GM18499 (cell line): ENCODE measurements around the gene GRK6.

Experiments
- ATAC-seq: cut with Tn5 transposase; IDR thresholded peaks from one replicate; pipeline ENCODE4 v1.9.1; 2021; ENCODE audit warnings: moderate number of reproducible peaks; ENCODE audit not compliant: insufficient read depth, unreplicated experiment

Gene GRK6

DNA sequence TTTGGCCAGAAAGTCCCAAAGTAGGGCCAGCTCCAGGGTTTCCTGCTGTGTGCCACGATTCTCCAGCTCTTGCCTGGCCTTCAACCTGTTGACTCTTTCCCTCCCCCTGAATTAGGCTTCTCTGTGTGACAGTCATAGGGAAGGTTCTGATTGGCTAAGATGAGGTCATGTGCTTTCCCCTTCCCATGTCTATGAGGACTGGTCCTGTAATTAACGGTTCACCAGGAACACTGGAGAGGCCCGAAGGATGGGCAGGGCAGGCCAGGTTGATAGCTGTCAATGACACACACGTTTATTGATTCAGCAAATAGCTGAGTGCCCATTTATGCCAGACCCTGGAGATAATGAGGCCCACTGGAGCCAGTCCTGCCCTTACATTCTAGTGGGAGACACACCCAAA, 11.1 kb downstream of the GRK6 start:
- ATAC-seq, result no peak

- no peak for ATAC-seq
Measured at GRCh38 chr5:177438468-177438867, 12.0 kb downstream of the GRK6 start.

- no peak for ATAC-seq
Measured at GRCh38 chr5:177439518-177440053, 13.1 kb downstream of the GRK6 start.

GRCh38 chr5:177440211-177440989, 13.9 kb downstream of the GRK6 start:
- ATAC-seq, result no peak

- ATAC-seq, result no peak
Measured at GRCh38 chr5:177440990-177441780, 14.7 kb downstream of the GRK6 start.

GRCh38 chr5:177442066-177442826, 15.8 kb downstream of the GRK6 start:
- ATAC-seq, result no peak

DNA sequence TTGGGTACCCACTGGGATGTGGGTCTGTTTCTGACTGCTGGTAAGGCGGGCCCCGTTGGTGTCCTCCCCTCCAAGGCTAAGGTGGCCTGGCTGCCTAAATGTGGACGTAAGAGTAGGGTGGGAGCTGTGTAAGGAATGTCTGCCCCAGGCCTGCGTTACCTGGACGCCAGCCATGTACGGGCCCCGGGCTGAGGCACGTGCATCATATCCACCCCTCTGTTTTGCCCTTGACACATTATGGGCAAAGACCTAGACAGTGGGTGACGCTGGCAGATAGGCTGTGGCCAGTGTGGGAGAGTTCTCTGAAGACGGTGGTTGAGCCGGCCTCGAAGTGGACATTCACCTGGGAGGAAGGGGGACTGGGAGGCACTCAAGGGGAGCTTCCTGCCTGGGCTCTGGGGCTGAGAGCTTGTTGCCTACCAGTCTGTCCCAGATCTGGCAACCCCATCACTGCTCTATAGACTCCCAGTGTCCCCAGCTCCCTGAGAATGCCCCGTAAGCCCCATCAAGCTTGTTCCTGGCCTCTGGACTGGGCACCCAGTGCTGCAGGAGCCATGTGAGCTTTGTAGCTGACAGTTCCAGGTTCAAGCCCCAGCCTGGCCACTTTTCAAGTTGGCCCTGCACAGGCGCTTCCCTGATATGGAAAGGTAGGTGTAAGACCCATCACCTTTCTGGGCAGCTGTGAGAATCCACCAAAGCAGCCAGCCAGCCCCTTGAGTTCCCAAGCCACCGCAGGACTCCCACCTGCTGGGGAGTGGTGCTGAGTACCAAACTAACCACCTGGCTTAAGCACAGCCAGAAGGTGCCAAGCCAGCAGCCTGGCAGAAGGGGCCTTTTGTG, 16.9 kb downstream of the GRK6 start:
- no peak for ATAC-seq

DNA sequence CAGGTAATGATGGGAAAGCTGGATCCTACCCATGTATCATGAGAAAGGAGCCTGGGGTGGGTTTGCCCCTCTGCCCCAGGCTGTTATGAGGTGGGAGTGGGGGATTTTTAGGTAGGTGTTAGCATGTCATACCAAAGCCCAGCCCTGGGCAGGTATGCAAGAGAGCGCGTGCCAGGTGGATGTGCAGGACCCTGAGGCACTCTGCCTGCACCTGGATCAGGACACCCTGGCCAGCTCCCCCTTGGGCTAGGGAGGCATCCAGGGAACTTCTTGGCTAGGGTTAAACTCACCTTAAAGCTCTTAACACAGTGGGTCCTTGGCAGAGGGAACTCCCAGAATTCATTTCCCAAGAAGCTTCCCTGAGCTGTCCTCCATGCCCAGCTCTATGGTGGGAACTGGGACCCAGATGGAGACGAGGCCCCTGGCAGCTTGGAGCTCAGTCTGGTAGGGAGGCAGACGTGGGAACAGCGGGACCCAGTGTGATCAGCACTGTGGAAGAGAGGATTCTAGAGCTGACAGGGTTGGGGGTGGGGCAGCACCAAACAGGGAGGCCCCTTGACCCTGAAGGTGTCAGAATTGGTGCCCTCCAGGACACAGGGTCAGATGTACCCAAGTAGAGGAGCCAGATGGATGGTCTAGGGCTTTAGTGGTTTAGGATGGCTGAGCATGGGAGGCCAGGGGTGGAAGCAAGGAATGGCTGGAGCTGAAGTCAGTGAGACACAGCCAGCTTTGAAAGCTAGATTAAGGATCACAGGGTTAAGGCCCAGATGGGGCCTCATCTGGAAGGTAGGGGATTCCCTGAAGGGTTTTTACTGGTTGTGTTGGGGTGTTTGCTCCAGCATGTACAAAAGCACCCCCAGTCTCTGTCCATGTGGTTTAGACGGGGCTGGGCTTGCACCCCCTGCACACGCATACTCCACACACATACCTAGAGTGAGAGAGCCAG, 17.9 kb downstream of the GRK6 start:
- no peak for ATAC-seq

DNA sequence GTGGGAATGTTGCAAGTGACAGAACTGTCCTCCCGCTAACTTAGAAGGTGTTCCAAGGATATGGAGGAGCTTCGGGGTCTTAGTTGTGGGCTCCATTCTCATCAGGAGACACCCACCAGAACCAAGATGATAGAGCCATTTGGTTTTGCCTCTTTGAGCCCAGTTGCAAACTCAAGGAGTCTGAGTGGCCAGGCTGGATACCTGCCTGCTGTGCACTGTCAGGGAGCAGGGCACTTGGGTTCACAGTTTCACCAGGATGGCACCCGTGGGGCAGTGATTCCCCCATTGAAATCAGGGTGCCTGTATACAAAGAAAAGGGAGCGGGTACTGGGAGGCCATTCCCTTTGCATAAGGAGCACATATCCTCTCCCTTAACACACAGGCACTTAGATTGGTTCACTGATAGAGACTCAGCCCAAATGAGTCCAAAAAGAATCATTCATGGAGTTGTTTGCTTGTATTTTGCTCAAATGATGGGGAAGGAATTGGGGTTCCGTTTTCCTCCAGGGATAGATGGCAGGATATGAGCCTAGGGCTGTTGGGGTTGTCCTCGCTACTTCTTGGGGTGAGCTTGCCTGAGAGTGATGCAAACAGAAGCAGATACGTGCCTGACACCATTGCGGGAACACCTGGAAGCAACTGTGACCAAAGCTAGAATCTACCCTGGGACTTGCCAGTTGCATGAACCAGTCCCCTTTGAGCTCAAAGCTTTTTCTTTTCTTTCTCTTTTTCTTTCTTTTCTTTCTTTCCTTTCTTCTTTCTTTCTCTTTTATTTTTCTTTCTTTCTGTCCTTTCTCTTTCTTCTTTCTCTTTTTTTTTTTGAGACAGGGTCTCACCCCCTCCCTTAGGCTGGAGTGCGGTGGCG, 18.8 kb downstream of the GRK6 start:
- no peak for ATAC-seq

DNA sequence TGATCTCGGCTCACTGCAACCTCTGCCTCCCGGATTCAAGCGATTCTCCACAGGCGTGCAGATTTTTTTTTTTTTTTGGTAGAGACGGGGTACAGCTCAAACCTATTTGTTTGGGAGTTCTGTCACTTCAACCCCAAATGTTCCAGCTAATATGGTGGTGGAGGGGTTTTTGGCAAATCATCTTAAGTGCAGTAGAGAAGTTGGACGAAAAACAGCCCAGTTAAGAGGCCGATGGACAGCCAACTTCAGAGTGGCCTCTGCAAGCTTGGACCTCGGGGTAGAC, 19.4 kb downstream of the GRK6 start:
- ATAC-seq, result no peak

- no peak for ATAC-seq
Measured at GRCh38 chr5:177446200-177447065, 20.0 kb downstream of the GRK6 start, which contains the start of gene PRR7. PRR7 (plus strand) TSS chr5:177446814; CDS start chr5:177455068, 8,254 bp downstream.

GRCh38 chr5:177447066-177447610, 20.7 kb downstream of the GRK6 start:
- no peak for ATAC-seq

DNA sequence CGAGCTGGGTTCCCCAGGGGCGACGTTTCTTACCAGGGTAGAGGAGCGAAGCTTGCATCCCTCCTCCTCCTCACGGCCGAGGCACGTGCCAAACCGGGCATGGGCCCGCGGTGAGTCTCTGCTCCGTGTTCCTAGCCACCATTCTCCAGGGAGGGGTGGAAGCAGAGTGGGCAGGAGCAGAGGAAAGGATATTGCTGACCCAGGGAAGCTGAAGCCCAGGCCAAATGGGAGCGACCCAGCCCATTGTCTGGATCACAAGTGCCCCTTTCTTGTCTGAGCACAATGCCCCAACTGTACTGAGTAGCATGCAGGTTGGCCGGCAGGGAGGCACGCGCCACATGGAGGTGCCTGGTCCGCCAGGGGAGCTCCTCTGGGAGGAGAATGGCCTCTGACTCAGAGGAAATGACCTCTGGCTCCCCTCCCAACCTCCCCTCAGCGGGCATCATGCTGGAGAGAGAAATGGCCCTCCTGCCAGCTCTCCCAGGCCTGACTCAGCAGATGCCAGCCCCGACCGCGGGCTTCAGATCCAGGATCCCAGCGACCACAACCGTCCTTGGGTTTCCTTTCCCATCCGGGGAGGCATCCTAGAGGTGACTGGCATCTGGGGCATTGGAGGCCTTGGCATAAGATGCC, 21.3 kb downstream of the GRK6 start:
- ATAC-seq, result no peak

- no peak for ATAC-seq
Measured at GRCh38 chr5:177448244-177448950, 21.9 kb downstream of the GRK6 start.

DNA sequence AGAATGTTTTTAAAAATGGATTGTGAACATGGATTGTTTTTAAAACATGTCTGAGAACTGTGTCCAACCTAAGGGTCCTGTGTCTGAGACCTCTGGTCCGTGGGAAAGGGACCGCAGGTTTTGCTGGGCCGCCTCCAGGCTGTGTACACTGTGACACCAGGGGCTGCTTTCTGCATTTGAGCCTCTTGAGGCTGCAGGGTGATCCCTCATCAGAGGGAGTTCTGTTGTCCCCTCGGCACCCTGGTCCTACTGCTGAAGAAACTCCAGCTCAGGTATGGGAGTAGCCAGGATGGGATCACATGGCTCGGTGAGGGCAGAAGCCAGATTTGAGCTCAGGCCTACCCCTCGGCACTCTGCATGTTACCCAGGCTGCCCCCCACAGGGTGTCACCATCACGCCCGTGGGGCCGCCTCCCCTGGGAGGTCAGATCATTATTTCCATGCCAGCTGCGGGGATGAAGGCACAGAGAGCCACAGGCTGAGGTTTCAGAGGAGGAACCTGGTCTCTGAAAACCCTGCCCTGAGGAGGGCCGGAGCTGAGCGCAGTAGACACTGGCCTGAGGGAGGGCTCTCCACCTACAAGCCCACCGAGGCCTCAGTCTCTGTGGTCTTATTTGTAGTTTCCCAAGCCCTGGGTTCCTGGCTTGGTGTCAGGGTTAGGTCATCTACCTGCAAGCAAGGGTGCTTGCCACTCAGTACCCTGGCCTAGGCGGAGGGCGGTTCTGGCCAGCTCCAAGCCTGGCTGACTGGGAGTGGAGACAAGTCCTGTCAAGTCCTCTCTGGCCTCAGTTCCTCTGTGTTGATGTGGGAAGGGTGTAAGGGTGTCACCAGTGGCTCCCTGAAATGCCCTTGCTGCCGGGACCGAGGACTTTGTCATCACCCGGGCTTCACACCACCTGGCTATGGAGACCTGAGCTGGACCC, 22.9 kb downstream of the GRK6 start:
- ATAC-seq, result no peak
